NCI-H2196 treated with DMSO at 0.1 percent for 48 hours (cell line): Measurements from ENCODE around the gene NME9.

Source experiments
- DNase-seq: peaks from one replicate; lab custom pipeline; 2025; ENCODE audit not compliant: unreplicated experiment; lab: John Stamatoyannopoulos, UW

Gene NME9

DNA sequence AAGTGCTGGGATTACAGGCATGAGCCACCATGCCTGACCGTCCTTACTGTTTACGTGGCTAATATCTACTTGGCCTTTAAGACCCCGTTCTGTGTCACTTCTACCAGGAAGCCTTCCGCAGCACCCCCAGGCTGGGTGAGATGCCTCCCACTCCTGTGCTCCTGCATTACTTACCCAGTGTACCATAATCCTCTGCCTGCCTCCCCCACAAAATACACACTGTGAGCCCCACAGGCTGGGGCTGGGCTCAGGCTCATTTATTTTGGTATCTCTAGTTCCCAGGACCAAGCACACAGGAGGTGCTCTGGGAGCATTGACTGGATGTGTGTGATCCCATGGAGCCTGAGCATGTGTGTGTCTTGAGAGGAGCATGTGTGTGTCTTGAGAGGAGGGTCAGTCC lies 33.7 kb upstream of the NME9 start:
- DNase-seq, result no peak

DNA sequence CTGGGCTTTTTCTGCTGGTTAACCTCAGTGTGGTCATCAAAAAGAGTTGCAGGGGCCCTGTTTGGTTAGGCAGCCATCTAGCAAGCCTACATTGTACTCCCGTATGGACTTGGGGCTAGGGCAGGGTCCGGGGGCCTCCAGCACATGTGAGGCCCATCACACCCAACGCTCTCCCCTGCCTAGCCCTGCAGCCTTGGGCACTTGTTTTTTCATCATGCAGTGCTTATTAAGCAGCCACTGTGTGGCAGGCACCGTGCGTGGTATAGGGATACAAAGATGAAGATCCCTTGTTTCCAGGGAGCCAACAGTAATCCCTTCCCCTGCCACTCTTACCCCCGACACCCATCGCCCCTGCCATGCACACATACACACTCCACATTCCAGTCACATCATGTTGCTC lies 32.9 kb upstream of the NME9 start:
- no peak for DNase-seq

DNA sequence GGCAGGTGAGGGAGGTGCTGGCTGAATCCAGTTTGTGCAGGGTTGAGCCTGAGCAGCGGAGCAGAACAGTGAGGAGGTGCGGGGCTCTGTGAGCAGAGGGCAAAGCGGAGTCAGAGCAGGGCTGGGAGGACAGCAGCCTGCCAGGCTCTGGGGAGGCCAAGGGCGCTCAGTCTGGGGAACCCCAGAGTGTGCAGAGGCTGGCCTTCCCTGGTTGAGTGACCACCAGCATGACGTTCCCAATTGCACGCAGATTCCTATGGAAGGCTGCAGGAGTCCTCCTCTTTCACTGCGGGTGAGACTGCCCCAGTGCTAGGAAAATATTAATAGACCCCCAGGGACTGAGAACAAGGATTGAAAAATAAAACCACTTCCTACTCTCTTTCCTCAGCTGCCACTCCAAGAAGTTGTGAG lies 31.9 kb upstream of the NME9 start:
- no peak for DNase-seq

DNA sequence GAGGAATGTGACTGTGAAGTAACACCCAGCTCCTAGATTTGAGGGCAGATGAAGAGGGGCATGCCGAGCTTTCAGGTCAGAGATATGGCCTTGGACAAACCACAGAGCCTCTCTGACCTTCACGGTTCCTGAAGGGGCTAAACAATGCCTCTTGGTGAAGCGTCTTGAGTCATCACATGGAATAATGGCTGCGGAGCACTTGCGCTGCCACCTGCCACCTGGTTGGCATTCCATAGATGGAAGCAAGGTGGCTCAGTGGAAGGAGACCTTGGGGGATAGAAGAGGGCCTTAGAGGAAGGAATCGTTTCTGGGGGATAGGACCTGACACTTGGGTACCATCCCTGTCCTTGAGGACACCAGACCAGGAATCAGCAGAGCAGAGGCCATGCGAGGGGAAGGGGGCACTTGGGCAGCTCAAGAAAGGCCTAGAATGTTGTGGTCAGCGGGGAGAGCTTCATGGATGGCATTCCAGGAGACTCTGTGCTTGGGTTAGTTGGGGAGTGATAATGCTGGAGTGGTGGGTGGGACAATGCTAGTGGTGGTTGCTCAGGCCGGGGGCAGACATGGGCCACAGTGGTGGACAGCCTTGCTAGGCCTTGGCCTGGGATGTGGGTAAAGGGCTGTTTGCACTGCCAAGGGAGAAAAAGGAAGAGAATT lies 31.3 kb upstream of the NME9 start:
- no peak for DNase-seq

DNA sequence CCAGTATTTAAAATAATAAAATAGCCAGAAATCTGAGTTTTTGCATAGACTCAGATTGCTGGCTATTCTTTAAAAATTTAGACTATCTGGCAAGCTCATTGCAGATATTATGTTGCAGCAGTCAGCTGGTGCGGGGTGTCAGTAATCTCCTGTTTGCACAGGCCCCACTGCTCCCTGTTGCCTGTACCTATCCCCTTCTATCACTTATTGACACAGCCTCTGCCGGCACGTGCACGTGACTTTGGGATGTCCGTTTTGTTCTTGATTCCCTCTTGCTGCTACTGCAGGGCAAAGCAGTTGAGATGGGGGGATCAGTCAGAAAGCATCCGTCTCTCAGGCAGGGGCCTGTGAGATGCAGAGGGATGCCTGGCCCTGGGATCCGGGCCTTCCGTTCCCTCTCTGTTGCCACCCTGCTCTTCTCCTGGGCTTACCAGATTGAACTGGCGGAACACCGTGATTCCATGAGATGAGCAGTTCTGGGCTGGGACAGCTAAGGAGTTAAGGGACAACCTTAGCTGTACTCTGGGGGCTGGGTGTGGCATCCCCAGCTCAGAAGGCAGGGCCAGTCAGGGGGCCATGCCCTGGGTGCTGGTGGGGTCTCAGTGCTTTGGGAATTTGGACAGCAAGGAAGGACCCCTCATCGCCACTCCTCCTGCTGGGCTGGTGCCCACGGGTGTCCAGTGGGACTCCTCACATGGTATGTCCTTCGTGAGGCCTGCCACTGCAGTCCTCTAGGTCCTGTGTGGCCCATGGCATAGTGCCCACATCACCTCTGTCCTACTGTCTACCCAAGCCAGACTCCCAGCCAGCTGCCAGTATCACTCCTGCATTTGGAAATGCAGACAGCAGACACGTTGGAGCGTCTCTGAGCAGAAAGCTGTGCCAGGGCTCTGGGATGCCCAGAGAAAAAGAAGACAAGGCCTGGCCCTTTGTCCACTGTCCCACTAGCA lies 30.5 kb upstream of the NME9 start:
- DNase-seq, result no peak

DNA sequence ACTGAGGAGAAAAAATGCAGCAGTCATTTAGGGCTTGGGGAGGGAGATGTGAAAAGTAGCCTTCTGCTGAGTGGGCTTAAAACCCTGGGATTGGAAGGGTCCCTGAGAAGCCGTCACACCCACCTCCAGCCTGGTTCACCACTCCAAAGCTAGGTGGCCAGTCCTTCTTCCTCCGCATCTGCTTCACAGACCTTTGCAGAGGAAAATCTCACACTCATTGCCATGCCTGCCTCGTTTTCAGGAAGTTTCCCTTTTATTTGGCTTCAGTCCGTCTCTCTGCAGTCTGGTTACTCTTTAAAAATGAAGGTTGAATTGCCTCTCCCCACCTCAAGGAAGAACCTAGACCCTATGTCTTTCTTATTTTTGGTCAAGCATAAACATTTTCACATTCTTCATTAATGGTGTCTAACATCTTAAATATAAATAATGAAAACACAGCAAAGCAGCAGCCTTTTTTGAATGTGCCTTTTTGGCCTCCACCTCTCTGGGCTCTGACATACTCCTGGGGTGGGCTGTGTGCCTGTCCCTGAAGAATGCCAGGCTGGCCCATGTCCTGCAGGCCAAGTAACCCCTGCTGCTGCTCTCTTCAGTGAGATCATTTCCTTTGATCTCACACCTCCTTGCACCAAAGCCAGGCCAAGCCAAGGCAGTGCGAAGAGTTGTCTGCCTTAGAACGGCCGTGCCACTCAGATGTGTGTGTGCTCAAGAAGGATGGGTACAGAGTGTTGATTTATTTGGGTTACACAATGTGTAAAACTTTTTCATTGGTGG lies 29.7 kb upstream of the NME9 start:
- no peak for DNase-seq

DNA sequence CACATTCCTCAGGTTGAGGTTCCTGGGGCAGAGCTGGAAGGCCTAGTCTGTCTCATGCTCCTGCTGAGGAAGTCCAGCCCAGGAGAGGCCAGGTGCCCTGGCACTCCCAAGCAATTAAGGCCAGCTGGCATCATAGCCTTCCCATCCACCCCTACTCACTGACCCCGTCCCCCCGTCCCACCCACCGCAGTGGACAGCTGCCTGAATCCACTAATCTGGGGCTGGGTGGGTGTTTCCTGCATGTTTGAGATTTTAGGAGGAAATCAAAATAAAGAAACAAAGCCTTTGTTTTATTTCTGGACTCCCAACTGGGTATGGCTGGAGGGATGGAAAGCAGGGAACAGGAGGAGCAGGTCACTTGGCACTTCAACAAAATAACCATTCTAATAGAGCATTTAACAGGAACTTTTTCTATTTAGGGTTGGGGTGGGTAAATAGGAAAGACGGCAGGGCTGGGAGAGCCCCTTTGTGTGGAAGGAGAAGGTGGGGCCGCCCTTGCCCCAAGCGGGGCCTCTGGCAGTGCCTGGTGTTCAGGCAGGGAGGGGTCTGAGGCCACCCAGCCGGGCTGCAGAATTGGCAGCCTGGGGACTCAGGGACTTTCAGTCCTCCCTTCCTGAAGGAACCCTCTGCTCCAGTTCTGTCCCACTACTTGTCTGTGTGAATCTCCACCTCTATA lies 27.2 kb upstream of the NME9 start:
- no peak for DNase-seq

DNA sequence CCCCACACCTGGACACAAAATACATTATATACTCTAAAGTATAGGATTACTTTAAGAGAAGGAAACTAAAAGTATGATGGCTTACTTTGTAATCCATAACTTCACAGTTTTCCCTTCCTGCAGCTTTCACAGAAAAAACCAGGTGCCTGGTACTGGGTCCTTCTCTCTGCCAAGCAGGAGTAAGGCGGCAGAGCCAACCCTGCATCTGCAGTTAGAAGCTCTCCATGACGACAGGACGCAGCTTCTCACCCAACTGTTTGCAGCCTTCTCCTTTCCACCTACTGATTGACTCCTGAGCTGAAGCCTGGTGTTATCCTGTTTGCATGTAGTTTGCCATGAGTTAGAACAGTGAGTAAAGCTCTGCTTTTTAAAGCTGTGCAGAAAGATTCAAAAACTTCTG lies 25.4 kb upstream of the NME9 start:
- DNase-seq, result no peak

DNA sequence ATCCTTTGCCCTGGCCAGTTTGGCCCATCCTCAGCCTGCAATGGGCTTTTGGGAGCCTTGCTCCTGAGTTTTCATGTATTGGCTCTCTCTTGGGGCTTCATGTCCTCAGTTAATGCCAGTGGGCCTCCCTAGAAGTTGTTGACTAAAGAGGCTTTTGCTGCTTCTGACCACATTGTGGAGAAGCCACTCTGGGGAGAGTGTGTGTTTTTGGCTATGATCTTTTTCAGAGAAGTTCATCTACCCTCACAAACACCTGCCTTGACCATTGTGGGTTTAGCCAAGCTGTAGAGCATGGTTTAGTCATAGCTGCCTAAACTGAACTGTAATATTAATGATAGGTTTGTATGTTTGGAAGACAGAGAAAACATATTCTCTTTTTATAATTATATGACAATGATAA lies 24.7 kb upstream of the NME9 start:
- DNase-seq, result no peak

DNA sequence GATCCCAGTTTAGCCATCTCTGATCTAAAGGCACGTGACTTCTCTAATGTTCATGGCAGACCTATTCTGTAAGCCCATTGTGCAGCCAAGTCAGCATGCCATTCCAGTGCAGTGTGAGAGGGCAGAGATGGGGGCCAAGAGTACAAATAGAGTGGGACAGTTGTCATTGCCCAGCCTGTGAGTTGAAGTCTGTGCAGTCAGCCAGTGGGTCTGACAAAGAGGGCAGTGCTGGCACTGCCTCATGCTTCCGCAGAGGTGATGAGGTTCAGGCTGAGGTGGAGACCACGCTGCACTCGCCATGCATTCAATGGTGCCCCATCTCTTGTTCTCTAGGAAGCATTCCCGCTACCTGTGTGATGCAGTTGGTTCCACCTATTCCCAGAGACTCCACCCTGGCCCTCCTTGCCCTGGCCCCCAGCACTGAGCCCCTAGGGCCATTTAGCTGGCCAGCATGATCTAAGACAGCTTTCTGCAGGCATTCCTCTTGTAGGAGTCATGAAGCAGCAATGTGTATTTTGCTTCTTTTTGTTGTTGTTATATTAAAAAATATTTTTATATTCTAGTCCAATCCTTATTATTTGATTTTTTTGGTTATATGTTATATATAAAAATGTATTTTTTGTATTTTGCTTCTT lies 22.4 kb upstream of the NME9 start:
- DNase-seq, result no peak

DNA sequence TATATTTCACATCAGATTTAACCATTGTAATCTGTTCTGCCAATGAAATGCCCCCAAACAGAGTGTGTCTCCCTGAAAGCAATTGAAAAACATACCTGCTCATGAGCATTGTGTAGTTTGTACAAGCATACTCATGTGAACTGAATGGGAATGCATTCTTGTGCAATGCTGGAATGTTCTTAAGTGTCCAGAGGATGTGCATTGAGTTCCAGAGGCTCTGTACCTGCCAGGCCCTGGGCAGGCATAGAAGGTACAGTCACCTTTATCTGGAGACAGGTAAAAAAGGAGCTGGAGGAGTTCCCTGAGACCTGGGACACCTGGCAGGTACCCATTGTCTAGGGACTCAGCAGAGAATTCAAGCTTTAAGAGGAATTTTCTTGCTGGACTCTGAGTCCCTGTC lies 21.5 kb upstream of the NME9 start:
- no peak for DNase-seq

DNA sequence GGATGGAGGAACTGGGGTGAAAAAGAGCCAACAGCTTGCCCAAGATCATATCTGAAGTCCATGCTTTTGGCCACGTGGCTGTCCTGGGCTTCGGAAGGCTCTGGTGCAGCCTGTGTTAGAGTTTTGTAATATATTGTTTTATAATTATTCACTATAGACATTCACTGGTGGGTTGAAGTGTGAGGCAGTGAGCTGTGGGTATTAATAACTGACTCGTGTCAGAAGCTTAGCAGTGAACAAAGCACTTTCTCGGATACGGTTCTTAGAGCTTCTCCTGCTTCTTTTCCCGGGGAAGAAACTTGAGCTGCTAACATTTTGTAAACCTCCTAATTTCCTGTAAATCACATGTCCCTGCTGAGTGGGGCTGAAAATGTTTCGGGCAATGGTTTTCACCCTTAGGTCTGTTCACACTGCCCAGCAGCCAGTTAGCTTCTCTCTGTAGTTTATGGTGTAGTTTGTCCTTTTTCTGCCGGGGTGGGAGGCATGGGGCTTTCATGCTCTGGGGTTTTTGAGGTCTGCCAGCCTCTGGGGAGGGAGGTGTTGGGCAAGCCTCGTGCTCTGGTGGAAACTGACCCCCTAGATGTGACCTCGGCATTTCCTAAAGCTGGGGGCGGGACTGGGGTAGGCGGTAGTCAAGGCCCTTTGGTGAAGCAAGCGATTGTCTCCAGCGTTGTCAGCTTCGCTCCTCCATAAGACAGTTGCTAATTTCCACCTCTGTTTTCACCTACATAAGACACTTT lies 20.4 kb upstream of the NME9 start:
- no peak for DNase-seq

DNA sequence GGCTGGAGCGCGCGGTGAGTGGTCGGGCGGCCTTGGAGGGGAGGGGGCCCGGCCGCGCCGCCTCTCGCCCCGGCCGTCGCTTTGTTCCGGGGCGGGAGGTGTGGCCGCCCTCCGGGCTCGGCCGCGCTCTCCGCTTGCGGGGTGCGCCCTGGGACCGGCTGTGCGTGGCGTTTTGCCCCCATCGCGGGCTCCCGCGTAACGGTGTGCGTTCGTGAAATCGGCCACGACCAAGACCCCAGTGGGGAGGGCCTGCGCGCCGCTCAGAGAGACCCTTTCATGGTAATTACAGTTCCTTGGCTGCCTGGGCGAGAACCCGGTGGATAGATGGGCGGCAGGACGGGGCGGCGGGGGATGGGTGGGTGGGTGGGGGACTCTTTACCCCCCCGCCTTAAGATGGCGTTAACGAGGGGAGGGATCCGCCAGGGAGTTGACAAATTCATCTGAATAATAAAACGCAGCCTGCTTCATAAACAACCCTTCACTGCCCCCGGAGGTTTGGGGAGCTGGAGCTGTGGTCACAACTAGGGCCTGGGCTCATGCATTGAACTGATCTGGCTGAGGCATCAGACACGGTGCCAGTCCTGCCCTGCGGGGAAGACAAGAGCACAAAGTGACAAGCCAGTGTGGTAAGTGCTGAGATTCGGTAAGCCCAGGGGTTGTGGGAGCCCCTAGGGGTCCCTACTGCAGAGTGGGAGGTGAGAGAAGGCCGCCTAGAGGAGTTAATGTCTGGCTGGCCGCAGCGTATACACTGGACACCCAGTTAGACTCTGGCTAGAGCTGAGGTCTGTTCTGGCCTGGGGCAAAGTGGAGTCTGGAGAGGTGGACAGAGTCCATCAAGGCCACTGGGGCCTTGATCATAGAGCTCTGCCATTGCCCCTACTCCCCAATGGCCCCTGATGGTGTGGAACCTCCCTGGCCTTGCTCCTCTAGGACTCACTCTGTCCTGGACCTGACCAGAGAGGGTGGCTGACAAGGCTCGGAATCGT lies 19.4 kb upstream of the NME9 start:
- peak; percentile 27 for DNase-seq

DNA sequence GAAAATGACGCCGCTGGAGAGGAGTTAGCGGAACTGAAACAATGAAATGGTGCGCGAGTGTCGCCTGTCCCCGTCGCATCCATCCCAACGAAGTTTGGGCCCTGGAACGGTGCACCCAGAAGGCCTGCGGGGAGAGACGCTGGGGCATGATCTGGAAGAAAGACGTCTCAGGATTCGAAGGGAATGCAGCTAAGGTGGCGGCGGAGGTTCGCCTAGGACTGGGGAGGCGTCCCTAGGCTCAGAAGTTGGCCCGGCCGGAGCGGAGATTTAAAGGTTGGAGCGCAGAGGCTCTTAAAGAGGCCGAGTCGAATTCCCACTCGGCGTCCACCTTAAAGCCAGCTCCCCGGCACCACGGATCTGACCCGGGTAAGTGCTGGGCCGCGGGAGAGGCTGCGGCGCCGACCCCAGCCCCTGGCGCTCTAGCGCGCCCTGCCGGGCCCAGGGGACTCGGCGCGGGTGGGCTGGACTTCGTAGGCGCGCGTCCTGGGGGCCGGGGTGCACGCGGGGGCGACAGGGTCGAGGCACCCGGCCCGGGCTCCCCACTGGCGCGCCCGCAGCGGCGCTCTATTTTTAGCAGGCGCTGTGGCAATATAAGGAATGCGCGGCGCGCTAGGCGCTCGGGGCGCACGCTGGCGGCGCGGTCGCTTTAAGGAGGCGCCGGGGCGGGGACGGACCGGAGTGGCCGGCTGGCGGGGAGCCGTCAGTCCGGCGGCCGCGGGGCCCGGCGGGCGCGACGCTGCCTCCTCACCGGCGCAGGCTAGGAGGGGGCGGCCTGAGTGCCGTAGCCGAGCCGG lies 18.5 kb upstream of the NME9 start, which contains the start of gene MRAS:
TSS of gene MRAS (plus strand) at position 620 of the 794 bp plus-strand sequence. CDS start 24,305 bp downstream, outside the sequence.
- DNase-seq, result peak; percentile 72

DNA sequence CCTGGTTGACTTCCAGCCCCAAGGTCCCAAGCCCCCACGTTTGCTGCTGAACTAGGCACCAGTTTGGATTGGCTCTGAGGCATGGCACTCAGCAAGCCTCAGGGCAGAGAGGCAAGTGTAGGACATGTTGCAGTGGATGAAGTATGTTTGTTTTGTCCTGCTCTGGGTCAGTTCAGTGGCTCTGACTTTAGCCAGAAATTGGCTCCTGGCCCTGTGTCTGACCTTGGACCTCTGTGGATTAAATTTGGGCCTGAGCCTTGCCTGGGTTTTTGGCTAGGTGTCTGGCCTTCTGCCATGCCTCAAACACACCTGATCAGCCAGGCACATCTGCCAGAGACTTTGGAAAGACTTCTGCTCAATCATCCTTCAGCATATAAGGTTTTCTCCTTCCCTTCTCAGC lies 15.1 kb upstream of the NME9 start:
- peak; percentile 28 for DNase-seq

DNA sequence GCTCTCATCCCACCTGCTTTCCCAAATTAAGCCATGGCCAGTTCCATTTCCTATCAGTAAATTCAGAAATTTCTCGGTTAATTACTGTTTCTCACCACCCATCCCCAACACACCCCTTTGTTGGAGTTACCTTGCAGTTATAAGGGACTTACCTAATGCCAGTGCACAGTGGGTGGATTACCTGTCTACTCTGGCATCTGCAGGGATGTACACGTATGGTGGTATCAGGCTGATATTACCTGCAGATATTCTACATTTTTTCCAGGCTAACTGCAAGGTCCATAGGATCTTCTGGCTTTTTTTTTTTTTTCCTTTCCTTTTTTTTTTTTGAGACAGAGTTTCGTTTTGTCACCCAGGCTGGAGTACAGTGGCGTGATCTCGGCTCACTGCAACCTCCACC lies 10.9 kb upstream of the NME9 start:
- DNase-seq, result no peak

DNA sequence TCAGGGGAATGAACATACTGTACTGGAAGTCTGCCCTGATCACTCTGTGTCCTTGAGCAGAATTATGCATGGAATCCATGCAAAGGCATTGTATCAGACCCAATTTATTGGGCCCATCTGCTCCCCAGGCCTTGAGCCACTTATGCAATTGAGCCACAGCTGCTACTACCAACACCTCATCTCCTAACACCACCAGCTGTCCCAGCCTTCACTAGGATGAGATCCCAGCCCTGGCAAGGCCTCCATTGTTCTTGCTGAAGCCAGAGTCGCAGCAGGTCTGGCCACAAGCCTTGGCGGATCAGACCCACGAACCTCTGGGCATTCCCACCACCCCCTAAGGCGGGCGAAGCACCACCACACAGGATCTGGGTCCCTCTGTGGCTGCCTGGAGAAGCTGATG lies 9.2 kb upstream of the NME9 start:
- no peak for DNase-seq

DNA sequence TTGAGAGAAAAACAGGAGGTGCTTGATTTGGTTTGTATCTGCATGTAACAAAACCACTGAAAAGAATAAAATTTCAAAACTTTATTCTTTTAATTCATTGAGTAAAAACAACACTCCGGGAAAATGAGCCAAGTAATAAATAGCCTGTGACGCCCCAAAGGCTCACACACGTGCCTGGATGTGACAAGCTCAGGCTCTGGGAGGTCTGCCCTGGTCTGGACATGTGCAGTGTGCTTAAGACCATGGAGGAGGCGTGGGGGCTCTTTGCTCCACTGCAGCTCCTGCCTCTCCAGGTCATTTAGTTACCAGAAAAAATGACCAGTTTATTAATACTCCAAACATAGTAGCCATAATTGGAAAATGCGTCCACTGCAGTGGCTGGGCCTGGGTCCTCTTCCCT lies 8.6 kb upstream of the NME9 start:
- DNase-seq, result no peak
